NT2/D1 (cell line): ENCODE measurements around the gene AMIGO1.

ENCODE experiments used
- YY1 ChIP-seq: IDR thresholded peaks from 2 replicates; pipeline ENCODE4 v1.6.1; 2011; ENCODE audit not compliant: insufficient read length, insufficient read depth
- ZNF274 ChIP-seq: IDR thresholded peaks from 2 replicates; pipeline ENCODE4 v1.6.1; 2011; ENCODE audit warnings: mild to moderate bottlenecking, low read depth, low read length

- no peak for TF ChIP-seq YY1
- TF ChIP-seq ZNF274: no peak
Measured at GRCh38 chr1:109482791-109483671, 26.5 kb downstream of the AMIGO1 start.
